Measurements from ENCODE around the gene OPN1MW.
"Not testable (repeated sequence)": the region's sequence is repeated elsewhere in the genome, so short reads cannot be mapped to it uniquely, and the experiment has no call there.

OPN1MW gene

DNA sequence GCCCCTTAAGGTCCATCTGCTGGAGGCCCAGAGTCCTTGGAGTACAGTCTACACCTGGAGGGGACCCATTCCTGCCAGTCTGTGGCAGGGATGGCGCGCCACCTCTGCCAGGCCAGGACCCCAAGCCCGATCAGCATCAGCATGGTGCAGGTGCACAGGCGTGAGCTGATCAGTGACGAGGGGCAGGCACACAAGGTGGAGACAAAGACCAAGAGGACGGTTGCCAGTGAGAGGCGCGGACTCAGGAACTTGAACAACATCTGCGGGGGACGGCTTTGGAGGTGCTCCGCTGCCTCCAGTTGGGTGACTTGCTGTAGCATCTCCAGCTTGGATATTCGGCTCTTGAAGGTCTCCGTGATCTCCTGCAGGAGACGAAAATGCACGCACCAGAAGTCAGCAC, 14.1 kb downstream of the OPN1MW start:
- not testable (repeated sequence) for H3K4me3 ChIP-seq (ENCODE audit: low read length); DNase-seq (ENCODE audit: low read depth, low spot score)

DNA sequence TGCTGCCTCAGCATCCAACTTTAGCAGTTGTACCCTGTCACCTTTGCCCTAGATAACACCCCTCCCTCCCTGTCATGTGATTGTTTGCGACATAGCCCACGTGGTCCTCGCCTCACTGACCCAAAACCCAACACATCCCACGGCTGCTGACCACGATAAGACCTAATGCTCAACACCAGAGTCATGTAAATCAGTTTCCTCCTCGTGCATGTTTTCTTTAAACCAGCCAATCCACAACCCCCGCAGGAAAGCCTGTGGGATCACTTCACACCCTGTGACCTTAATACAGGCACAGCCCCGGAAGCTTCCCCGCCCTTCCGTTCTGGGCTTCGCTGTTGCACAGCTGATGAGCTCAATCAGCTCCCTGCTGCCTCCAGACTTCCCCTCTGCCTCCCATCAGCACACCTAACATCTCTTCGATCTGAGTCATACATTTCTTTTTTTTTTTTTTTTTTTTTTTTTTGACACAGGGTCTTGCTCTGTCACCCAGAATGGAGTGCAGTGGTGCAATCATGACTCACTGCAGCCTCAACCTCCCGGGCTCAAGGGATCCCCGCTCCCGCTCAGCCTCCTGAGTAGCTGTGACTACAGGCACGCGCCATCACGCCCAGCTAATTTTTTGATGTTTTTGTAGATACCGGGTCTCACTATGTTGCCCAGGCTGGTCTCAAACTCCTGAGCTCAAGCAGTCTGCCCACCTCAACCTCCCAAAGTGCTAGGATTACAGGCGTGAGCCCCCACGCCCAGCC, 27.4 kb downstream of the OPN1MW start:
- not testable (repeated sequence) for DNase-seq (ENCODE audit: low read depth, low spot score); H3K4me3 ChIP-seq (ENCODE audit: low read length)

DNA sequence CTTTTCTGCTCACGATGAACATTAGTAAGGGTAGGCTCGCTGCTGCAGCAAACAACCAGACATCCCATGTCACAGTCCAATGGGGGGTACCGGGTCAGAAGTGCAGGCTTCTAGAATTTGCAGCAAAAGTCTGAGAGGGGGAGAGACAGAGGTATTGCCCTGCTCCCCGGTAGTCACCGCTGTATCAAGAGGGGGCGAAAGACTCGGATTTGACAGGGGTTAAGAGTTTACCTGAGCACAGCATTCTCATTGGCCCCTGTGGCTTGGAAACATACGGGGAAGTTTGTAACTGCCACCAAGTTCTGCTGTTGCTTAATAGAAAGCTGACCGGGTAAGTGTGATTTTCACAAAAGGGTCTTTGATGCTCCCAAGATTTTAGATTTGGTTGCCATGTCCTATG, 28.7 kb downstream of the OPN1MW start:
- not testable (repeated sequence) for H3K4me3 ChIP-seq (ENCODE audit: low read length); DNase-seq (ENCODE audit: low read depth, low spot score)

DNA sequence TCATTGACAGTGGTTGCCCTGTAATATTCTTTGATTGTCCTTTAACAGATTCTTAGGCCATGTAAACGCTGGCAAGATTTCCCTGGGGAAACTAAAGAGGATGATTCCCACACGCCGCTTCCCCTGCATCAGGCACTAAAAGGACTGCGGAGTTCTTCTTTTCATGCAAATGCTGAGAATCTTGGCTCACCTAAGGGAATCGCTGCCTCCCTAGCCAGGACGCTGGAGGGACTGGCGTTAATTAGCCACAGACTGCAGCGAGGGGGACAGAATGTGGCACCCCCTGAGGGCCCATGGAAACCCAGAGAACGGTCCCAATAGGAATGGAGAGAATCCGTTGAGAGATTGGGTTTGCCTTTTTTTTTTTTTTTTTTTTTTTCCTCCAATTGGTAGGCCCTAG, 29.1 kb downstream of the OPN1MW start:
- DNase-seq (ENCODE audit: low read depth, low spot score) = not testable (repeated sequence)

DNA sequence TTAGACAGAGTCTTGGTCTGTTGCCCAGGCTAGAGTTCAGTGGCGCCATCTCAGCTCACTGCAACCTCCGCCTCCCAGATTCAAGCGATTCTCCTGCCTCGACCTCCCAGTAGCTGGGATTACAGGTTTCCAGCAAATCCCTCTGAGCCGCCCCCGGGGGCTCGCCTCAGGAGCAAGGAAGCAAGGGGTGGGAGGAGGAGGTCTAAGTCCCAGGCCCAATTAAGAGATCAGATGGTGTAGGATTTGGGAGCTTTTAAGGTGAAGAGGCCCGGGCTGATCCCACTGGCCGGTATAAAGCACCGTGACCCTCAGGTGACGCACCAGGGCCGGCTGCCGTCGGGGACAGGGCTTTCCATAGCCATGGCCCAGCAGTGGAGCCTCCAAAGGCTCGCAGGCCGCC, 37.1 kb downstream of the OPN1MW start, which contains the start of gene OPN1MW2:
OPN1MW2 (plus strand) TSS at position 301 of the 400 bp plus-strand sequence; CDS start at position 361, 60 bp downstream.
- DNase-seq (ENCODE audit: low read depth, low spot score); H3K4me3 ChIP-seq (ENCODE audit: low read length): not testable (repeated sequence)

More for the DNA sequence above, 29.1 kb downstream of the OPN1MW start:
- H3K4me3 ChIP-seq (ENCODE audit: low read length) = not testable (repeated sequence)

DNA sequence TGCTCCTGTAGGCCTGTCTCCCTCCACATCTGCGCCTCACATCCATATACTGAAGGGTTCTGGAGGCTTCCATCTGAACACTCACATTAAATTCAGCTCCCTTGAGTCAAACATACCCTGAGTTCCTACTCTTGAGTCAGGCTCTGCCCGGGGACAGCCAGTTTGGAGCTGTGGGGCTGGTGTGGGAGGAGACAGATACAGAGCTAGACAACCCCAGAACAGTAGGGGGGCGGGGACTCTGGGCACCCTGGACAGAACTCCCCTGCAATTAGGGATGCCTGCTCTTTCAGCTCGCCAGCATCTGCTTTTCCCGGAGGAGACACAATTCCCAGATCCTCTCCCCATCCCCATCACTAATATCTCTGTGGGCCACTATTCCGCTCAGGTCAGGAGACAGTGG, 42.9 kb downstream of the OPN1MW start:
- not testable (repeated sequence) for H3K4me3 ChIP-seq (ENCODE audit: low read length); DNase-seq (ENCODE audit: low read depth, low spot score)

DNA sequence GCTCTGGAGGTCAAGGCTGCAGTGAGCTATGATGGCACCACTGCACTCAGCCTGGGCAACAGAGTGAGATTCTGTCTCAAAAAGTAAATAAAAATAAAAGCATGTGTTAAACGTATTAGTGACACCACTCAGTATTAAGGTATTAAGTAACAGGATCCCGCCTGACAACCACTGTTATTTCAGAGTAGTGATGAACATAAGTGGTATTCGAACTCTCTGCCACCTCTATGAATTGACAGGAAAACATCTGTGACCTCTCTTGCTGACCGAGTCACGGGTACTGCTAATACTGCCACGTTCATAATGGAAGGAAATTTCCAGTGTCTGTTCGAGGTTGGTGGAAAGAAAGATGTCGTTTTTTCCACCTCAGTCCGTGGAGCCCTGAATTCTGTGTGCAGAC, 44.3 kb downstream of the OPN1MW start:
- not testable (repeated sequence) for DNase-seq (ENCODE audit: low read depth, low spot score); H3K4me3 ChIP-seq (ENCODE audit: low read length)

DNA sequence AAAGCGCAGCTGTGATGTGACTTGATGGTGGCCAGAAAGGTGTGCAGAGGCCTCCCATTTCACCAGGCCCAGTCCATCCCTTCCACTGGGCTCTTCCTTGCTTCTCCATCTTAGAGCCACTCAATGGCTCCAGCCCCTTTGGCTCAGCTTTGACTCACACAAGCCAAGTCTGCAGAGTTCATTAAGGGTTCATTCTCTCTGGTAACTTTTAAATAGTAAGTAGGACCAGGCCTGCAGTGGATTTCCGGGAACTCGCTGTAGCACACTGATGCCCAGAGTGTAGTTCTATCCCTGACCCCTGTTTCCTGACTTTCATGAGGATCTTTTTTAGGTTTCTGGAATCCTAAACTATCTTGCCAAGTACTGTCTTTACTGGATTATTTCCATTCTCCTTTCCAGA, 49.0 kb downstream of the OPN1MW start:
- H3K4me3 ChIP-seq (ENCODE audit: low read length); DNase-seq (ENCODE audit: low read depth, low spot score): not testable (repeated sequence)

DNA sequence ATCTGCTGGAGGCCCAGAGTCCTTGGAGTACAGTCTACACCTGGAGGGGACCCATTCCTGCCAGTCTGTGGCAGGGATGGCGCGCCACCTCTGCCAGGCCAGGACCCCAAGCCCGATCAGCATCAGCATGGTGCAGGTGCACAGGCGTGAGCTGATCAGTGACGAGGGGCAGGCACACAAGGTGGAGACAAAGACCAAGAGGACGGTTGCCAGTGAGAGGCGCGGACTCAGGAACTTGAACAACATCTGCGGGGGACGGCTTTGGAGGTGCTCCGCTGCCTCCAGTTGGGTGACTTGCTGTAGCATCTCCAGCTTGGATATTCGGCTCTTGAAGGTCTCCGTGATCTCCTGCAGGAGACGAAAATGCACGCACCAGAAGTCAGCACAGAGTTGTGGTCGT, 51.2 kb downstream of the OPN1MW start:
- H3K4me3 ChIP-seq (ENCODE audit: low read length); DNase-seq (ENCODE audit: low read depth, low spot score): not testable (repeated sequence)

DNA sequence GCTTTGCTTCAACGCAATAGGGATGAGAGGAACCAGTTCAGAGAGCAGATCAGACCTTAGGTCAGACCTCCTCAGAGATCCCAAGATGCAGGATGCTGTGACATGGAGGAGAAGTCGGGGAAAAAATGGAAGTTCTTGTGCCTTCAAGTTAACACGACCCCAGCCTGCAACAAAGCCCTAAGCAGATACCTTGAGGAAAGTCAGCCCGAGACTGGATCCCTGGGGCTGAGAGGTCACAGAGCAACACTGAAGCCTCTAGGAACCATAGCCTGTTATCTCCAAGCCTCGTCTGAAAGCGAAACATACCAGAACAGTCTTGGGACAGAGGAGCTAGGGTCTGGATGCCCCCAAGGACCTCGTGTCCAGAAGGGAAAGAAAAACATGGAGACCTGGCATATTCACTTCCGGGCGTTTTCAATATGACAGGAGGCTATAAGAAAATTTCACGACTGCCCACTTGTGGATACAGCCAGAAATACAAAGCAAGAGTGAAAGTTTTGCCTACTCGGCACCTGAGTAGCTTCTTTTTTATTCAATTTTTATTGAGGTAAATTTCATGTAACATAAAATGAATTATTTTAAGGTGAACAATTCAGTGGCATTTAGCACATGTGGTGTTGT, 56.7 kb downstream of the OPN1MW start:
- DNase-seq (ENCODE audit: low read depth, low spot score); H3K4me3 ChIP-seq (ENCODE audit: low read length): not testable (repeated sequence)

DNA sequence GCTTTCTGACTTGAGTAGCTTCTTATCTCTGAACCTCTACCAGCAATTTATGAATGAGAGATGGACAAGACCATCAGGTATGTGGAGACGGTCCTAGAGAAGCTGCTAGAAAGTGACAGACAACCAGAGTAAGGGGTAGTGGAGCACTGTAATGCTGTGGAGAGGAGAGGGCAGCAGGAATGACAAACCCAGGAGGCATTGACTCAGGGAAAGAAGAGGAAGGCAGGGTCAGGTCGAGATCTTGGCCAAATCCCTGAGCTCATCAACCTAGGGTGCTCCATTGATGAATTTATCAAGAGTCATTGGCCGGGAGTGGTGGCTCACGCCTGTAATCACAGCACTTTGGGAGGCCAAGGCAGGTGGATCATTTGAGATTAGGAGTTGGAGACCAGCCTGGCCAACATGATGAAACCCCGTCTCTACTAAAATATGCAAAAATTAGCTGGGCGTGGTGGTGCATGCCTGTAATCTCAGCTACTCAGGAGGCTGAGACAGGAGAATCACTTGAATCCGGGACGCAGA, 57.6 kb downstream of the OPN1MW start:
- not testable (repeated sequence) for DNase-seq (ENCODE audit: low read depth, low spot score); H3K4me3 ChIP-seq (ENCODE audit: low read length)
